ENCODE results near the gene KRT28.

Gene KRT28

DNA sequence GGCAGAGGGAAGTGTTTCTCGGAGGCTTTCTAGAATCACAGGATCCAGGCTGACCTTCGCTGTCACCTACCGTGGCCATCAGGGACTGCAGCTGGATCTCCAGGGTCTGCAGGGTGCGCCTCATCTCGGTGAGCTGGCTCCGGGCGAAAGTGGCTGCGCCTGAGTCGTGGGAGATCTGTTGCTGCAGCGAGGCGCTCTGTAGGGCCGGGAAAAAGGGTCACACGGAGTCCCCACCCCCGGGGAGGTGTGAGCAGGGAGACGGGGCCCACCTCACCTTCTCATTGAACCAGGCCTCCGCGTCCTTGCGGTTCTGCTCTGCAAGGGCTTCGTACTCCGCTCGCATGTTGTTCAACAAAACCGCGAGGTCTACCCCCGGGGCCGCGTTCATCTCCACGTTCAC, 2.9 kb downstream of the KRT28 start:
- H3K27me3 ChIP-seq (ENCODE audit: low read depth, low read length): peaks cover 17% of the 10 kb centered on the region; the same call in 1 of the 2 replicates
- TF ChIP-seq, protein P1, sequence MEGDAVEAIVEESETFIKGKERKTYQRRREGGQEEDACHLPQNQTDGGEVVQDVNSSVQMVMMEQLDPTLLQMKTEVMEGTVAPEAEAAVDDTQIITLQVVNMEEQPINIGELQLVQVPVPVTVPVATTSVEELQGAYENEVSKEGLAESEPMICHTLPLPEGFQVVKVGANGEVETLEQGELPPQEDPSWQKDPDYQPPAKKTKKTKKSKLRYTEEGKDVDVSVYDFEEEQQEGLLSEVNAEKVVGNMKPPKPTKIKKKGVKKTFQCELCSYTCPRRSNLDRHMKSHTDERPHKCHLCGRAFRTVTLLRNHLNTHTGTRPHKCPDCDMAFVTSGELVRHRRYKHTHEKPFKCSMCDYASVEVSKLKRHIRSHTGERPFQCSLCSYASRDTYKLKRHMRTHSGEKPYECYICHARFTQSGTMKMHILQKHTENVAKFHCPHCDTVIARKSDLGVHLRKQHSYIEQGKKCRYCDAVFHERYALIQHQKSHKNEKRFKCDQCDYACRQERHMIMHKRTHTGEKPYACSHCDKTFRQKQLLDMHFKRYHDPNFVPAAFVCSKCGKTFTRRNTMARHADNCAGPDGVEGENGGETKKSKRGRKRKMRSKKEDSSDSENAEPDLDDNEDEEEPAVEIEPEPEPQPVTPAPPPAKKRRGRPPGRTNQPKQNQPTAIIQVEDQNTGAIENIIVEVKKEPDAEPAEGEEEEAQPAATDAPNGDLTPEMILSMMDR (IDR thresholded peaks at IDR 0.05; ENCODE audit: low read depth, low read length): no peak
- TF ChIP-seq EZH2phosphoT487 (IDR thresholded peaks at IDR 0.05; ENCODE audit: low read depth): no peak
- H3K4me1 ChIP-seq (ENCODE audit: low read length): peaks cover 40% of the 10 kb centered on the region
- H3K9ac ChIP-seq (ENCODE audit: low read length): no peak overlapping the region
- no peak overlapping the region for H3K4me3 ChIP-seq (ENCODE audit: low read length)
- H4K20me1 ChIP-seq (ENCODE audit: insufficient read depth, low read length): no peaks in the 10 kb centered on the region
- no peak overlapping the region for H3K27ac ChIP-seq (ENCODE audit: low read length)
- H2AFZ ChIP-seq (ENCODE audit: low read depth, low read length): no peak overlapping the region
- H3K36me3 ChIP-seq (replicated peaks; ENCODE audit: low read depth, low read length): no peaks in the 10 kb centered on the region
- no peaks in the 10 kb centered on the region for H3K79me2 ChIP-seq (ENCODE audit: low read length)
- no peak overlapping the region for H3K4me2 ChIP-seq (ENCODE audit: low read length)
- no peaks in the 10 kb centered on the region for H3K9me3 ChIP-seq (ENCODE audit: insufficient read depth, low read length)

DNA sequence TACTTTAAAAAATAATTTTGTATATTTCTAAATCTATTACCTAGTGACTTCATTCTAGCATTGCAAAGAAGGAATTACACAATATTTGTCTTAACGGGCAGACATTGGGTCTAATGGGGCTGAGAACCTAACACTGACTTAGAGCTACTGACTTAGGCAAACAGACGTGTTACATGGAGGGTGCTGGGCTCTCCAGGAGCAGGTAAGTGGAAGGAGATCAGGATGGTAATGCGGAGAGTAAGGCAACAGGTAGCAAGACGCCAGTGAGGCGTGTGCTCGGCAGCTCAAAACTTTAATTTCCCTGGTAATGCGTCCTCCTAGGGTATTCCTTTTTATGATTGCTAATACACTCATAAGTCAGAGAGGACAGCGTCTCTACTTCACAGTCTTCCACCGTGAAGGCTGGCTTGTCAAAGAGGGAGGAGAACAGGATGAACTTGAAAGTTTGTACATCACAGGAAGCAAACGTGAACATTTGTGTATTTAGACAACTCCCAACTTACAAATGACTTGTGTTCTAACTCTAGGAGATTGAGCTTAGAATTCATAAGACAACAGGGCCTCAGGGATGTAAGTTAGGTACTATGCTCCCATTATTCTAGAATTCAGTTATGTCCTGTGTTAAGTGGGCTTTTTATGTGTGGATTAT, 4.6 kb downstream of the KRT28 start:
- H3K36me3 ChIP-seq (replicated peaks; ENCODE audit: low read depth, low read length): no peaks in the 10 kb centered on the region
- peak overlapping the region; percentile 38 for H3K4me2 ChIP-seq (ENCODE audit: low read length)
- H3K27me3 ChIP-seq (ENCODE audit: low read depth, low read length): peaks cover 4% of the 10 kb centered on the region; the same call in 1 of the 2 replicates
- H3K79me2 ChIP-seq (ENCODE audit: low read length): no peaks in the 10 kb centered on the region
- no peaks in the 10 kb centered on the region for H3K9me3 ChIP-seq (ENCODE audit: insufficient read depth, low read length)
- H3K9ac ChIP-seq (ENCODE audit: low read length): no peak overlapping the region
- H3K4me1 ChIP-seq (ENCODE audit: low read length): peaks cover 35% of the 10 kb centered on the region
- no peak overlapping the region for H3K4me3 ChIP-seq (ENCODE audit: low read length)
- peak overlapping the region; percentile 73; the same call in 1 of the 2 replicates for H2AFZ ChIP-seq (ENCODE audit: low read depth, low read length)
- H4K20me1 ChIP-seq (ENCODE audit: insufficient read depth, low read length): no peaks in the 10 kb centered on the region
- TF ChIP-seq, protein P1 (IDR thresholded peaks at IDR 0.05; ENCODE audit: low read depth, low read length): no peak
- no peak for TF ChIP-seq EZH2phosphoT487 (IDR thresholded peaks at IDR 0.05; ENCODE audit: low read depth)
- H3K27ac ChIP-seq (ENCODE audit: low read length): no peak overlapping the region; the same call in 1 of the 2 replicates

DNA sequence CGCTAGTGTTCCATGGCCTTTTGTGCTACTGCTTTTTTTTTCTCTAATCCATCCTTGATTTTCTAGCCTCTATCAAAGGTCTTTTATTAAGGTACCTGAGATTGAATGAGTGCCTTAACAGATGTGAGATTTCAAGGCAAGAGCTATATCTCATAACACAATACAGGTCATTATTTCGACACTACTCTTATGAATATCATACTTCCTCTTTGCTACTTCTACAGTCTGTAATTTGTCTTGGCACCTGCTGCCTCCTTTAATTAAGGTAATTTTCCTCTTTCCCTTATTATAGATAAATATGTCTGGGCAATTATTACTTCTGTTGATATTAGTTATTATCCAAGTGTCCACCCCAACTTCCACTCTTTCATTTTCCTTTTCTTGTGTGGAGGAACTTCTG, 5.3 kb downstream of the KRT28 start:
- Histone ChIP-seq H2AFZ (ENCODE audit: low read depth, low read length) (no peak overlapping the region), H3K9me3 (ENCODE audit: insufficient read depth, low read length) (no peaks in the 10 kb centered on the region), H3K79me2 (ENCODE audit: low read length) (no peaks in the 10 kb centered on the region), H3K4me2 (ENCODE audit: low read length) (peak overlapping the region; percentile 47), H4K20me1 (ENCODE audit: insufficient read depth, low read length) (no peaks in the 10 kb centered on the region), H3K36me3 (replicated peaks; ENCODE audit: low read depth, low read length) (no peaks in the 10 kb centered on the region), H3K4me3 (ENCODE audit: low read length) (no peak overlapping the region), H3K27me3 (ENCODE audit: low read depth, low read length) (peaks cover 1% of the 10 kb centered on the region; the same call in 1 of the 2 replicates), H3K27ac (ENCODE audit: low read length) (no peak overlapping the region; the same call in 1 of the 2 replicates), H3K4me1 (ENCODE audit: low read length) (peaks cover 34% of the 10 kb centered on the region), H3K9ac (ENCODE audit: low read length) (no peak overlapping the region)
- TF ChIP-seq, protein P1 (IDR thresholded peaks at IDR 0.05; ENCODE audit: low read depth, low read length): no peak
- no peak for TF ChIP-seq EZH2phosphoT487 (IDR thresholded peaks at IDR 0.05; ENCODE audit: low read depth)

DNA sequence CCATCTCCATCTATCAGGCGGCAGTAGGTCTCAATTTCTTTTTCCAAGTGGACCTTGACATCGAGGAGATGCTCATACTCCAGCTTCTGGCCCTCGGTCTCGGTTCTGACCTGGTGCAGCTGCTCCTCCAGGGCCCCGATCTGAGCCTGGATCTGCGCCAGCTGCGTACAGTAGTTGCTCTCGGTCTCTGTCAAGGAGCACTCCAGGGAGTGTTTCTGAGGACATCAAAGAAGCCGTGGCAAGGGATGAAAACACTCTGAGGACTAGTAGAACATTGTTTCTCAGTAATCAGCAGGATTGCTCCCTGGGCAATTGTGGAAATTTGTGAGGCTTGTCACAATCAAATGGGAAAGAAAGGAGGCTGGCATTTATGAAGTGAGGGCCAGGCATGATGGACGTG, 5.9 kb downstream of the KRT28 start:
- Histone ChIP-seq H3K4me3 (ENCODE audit: low read length) (no peak overlapping the region), H4K20me1 (ENCODE audit: insufficient read depth, low read length) (no peaks in the 10 kb centered on the region), H3K27me3 (ENCODE audit: low read depth, low read length) (no peaks in the 10 kb centered on the region), H3K9me3 (ENCODE audit: insufficient read depth, low read length) (no peaks in the 10 kb centered on the region), H3K9ac (ENCODE audit: low read length) (no peak overlapping the region), H3K27ac (ENCODE audit: low read length) (no peak overlapping the region), H3K36me3 (replicated peaks; ENCODE audit: low read depth, low read length) (no peaks in the 10 kb centered on the region), H3K4me1 (ENCODE audit: low read length) (peaks cover 34% of the 10 kb centered on the region), H3K4me2 (ENCODE audit: low read length) (peak overlapping the region; percentile 47), H3K79me2 (ENCODE audit: low read length) (no peaks in the 10 kb centered on the region), H2AFZ (ENCODE audit: low read depth, low read length) (no peak overlapping the region)
- TF ChIP-seq, protein P1 (IDR thresholded peaks at IDR 0.05; ENCODE audit: low read depth, low read length): no peak
